K562 (cell line): ENCODE results near the gene COL15A1. TPM values are rescaled to one million over a fixed set of nuclear protein-coding genes. Genes with fewer than 3 reads are reported as not detected.

Source experiments
- CREBBP ChIP-seq: IDR thresholded peaks from one replicate; pipeline ENCODE4 v1.6.1; 2012; ENCODE audit warnings: low read depth, mild to moderate bottlenecking, control low read depth, inconsistent platforms, low read length
- HDAC1 ChIP-seq, 2 experiments: fragments of 450-650 bp; IDR thresholded peaks; 2 replicates each; pipeline ENCODE4 v1.6.1; 2016 to 2017; ENCODE audit warnings: inconsistent platforms in 1 of 2, mild to moderate bottlenecking in 1 of 2, moderate library complexity in 1 of 2
- HDGF ChIP-seq: fragments of 450-650 bp; IDR thresholded peaks from 2 replicates; pipeline ENCODE4 v1.6.1; 2016
- HNRNPLL ChIP-seq: fragments of 200-400 bp; formaldehyde crosslinking; IDR thresholded peaks from 2 replicates; pipeline ENCODE4 v1.6.1; 2017; ENCODE audit warnings: low read length, low read depth, mild to moderate bottlenecking; ENCODE audit not compliant: poor library complexity, severe bottlenecking
- JUNB ChIP-seq: fragments of 450-650 bp; formaldehyde crosslinking; conservative IDR thresholded peaks from 2 replicates; pipeline ENCODE4 v1.4.0; 2020; ENCODE audit warnings: mild to moderate bottlenecking
- KDM2B ChIP-seq: fragments of 250-450 bp; sonication (Bioruptor Pico); IDR thresholded peaks from 2 replicates; pipeline ENCODE4 v1.8.0; 2021; ENCODE audit warnings: mild to moderate bottlenecking, moderate library complexity
- MEF2D ChIP-seq: conservative IDR thresholded peaks from 2 replicates; pipeline ENCODE4 v1.6.1; 2016; ENCODE audit warnings: low read depth, missing genetic modification characterization, missing compliant biosample characterization
- NFE2L1 ChIP-seq: fragments of 450-650 bp; IDR thresholded peaks from 2 replicates; pipeline ENCODE4 v1.6.1; 2016; ENCODE audit warnings: missing genetic modification characterization, low read depth, mild to moderate bottlenecking, missing compliant biosample characterization, moderate library complexity, borderline replicate concordance
- PBX2 ChIP-seq, 2 experiments: IDR thresholded peaks in 1 of 2; conservative IDR thresholded peaks in 1 of 2; 2 replicates each; pipeline ENCODE4 v1.6.1; 2016; ENCODE audit warnings: low read depth in 2 of 2, mild to moderate bottlenecking in 1 of 2, missing compliant biosample characterization in 1 of 2, missing genetic modification characterization in 1 of 2, moderate library complexity in 1 of 2
- PML ChIP-seq: IDR thresholded peaks from 2 replicates; pipeline ENCODE4 v1.6.1; 2012; ENCODE audit warnings: low read length, inconsistent platforms
- POLR3G ChIP-seq: IDR thresholded peaks from 2 replicates; pipeline ENCODE4 v1.6.1; 2011; ENCODE audit not compliant: insufficient read length, insufficient replicate concordance; ENCODE audit errors: extremely low read depth
- SETDB1 ChIP-seq: IDR thresholded peaks from one replicate; pipeline ENCODE4 v1.6.1; 2012; ENCODE audit warnings: low read length, control low read depth, inconsistent platforms
- SIX5 ChIP-seq, 2 experiments: IDR thresholded peaks; 2 replicates each; pipeline ENCODE4 v1.6.1; 2011; ENCODE audit warnings: low read length in 2 of 2, borderline replicate concordance in 1 of 2, low read depth in 1 of 2, mild to moderate bottlenecking in 1 of 2, moderate library complexity in 1 of 2; ENCODE audit not compliant: insufficient read depth in 1 of 2
- SMAD4 ChIP-seq: fragments of 250-450 bp; sonication (Bioruptor Pico); conservative IDR thresholded peaks from 2 replicates; pipeline ENCODE4 v1.8.0; 2021; ENCODE audit warnings: inconsistent platforms, mild to moderate bottlenecking, moderate library complexity
- SREBF2 ChIP-seq: sonication (generic); formaldehyde crosslinking; IDR thresholded peaks from 2 replicates; pipeline ENCODE4 v1.4.0; 2020; ENCODE audit warnings: mild to moderate bottlenecking, missing genetic modification reagents
- XRCC5 ChIP-seq: fragments of 200-400 bp; formaldehyde crosslinking; IDR thresholded peaks from 2 replicates; pipeline ENCODE4 v1.6.1; 2017; ENCODE audit warnings: low read depth, mild to moderate bottlenecking, low read length
- ZEB2 ChIP-seq: fragments of 450-650 bp; IDR thresholded peaks from 2 replicates; pipeline ENCODE4 v1.6.1; 2016
- ZNF12 ChIP-seq: sonication (generic); formaldehyde crosslinking; IDR thresholded peaks from 2 replicates; pipeline ENCODE4 v1.4.0; 2020; ENCODE audit warnings: mild to moderate bottlenecking, missing genetic modification reagents
- ZNF24 ChIP-seq: fragments of 450-650 bp; IDR thresholded peaks from 2 replicates; pipeline ENCODE4 v1.6.1; 2016
- ZNF589 ChIP-seq: fragments of 200-800 bp; sonication (Bioruptor generic); IDR thresholded peaks from 2 replicates; pipeline ENCODE4 v1.6.1; 2016; ENCODE audit warnings: low read depth, missing genetic modification characterization, missing compliant biosample characterization
- ZNF699 ChIP-seq: fragments of 250-450 bp; sonication (Bioruptor Pico); IDR thresholded peaks from 2 replicates; pipeline ENCODE4 v1.8.0; 2021; ENCODE audit warnings: mild to moderate bottlenecking, moderate library complexity; ENCODE audit not compliant: insufficient replicate concordance
- polyA plus RNA-seq, 8 experiments: library from polyadenylated mRNA; depleted of rRNA in 4 of 8; stranded (reverse) in 5 of 8; unstranded in 3 of 8; fragments of >200 nt; fragmentation: Nextera tagmentation in 2 of 8; fragmentation: Illumina TruSeq in 1 of 8; extraction: Ambion mirVana in 2 of 8; extraction: Trizol in 1 of 8; gene quantifications; 2 replicates each; pipeline versions ENCODE4 v1.2.1 to v1.2.3, GENCODE V29; 2011 to 2014; ENCODE audit warnings: inconsistent platforms in 1 of 8, missing spikeins in 1 of 8
- total RNA-seq, 7 experiments: library from RNA; depleted of rRNA in 6 of 7; stranded (reverse); fragments of >200 nt in 6 of 7; fragmentation: Illumina TruSeq in 2 of 7; extraction: Trizol in 2 of 7; gene quantifications; 2 replicates each; pipeline versions ENCODE4 v1.2.1 to v1.2.3, GENCODE V29; 2011 to 2021; ENCODE audit warnings: low replicate concordance in 1 of 7
- TF ChIP-seq, protein P1 (sequence below): fragments of 250-450 bp; sonication (Bioruptor Pico); IDR thresholded peaks from 2 replicates; pipeline ENCODE4 v1.5.0; 2020; ENCODE audit warnings: mild to moderate bottlenecking, borderline replicate concordance
- TF ChIP-seq, protein P2 (sequence below): sonication (generic); IDR thresholded peaks from 2 replicates; pipeline ENCODE4 v1.6.1; 2016

Gene COL15A1
- total and polyA plus RNA-seq, 9 of the 15 experiments (the other 6 are each of a cell fraction or from before 2014, with no cell fraction given): 0.46 to 5.1 (median 2.6) TPM

DNA sequence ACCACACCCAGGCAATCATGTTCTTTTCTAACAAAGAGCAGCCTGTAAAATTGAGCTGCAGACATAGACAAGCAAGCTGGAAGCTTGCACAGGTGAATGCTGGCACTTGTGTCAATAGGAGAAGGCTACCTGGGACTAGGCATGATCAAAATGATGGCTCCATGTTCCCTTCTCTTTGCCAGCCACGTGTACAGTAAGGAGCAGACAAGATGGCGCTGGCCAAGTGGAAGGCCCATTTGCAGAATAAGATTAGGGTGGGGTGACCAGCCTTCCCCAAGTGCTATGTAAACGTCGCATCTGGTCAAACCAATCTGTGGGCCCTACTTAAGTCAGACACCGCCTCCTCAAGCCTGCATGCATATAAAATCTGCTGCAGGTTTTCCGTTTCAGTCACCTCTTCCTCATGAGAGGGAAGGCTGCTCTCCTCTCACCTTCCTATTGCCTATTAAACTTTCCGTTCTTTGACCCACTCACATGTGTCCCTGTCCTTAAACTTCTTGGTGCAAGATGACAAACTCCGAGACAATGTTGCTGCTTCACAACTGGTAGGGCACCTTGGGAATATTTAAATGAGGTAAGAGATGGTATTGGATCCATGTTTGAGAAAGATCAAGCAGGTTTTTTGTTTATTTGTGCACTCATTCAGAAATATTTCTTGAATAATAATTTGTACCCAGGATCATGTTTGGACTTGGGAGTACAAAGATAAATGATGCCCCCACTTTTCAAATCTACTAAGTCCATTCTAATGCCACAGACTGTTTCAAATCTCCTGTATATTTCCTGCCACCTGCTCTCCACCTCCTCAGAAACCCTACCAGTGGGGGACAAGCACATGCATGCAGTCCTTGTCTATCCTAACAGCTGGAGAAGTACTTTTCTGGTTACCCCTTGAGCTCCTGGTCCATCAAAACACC is 130.5 kb downstream of the COL15A1 start (continued):
- TF ChIP-seq SREBF2 (CRISPR knock-in tag) (no peak), ZNF24 (0 out of 2 replicates have a peak, but pooled peaks have one; percentile 15), ZNF699 (CRISPR knock-in tag) (no peak), PBX2 (CRISPR knock-in tag; IDR thresholded peaks at IDR 0.05; ENCODE audit: low read depth) (no peak), PBX2 (tag; conservative IDR thresholded peaks at IDR 0.05; ENCODE audit: low read depth) (0 out of 2 replicates have a peak, but pooled peaks have one; percentile 8), JUNB (CRISPR knock-in tag) (no peak), ZNF12 (CRISPR knock-in tag) (no peak), KDM2B (no peak), SMAD4 (CRISPR knock-in tag) (peak; percentile 94), CREBBP (no peak), HDAC1 (IDR thresholded peaks at IDR 0.05) (peak in 1 of 2 experiments; percentile 60; a peak in 1 of 4 replicates), ZEB2 (no peak; the same call in 1 of the 2 replicates), HNRNPLL (no peak), PML (peak; percentile 97), ZNF589 (CRISPR knock-in tag) (peak; percentile 95), POLR3G (no peak), XRCC5 (no peak), SETDB1 (no peak), MEF2D (tag) (peak; percentile 85), SIX5 (IDR thresholded peaks at IDR 0.05; ENCODE audit: borderline replicate concordance in 1 of 2, insufficient read depth in 1 of 2, low read depth in 1 of 2, low read length in 2 of 2) (no peak), HDGF (no peak), NFE2L1 (no peak)
- TF ChIP-seq, protein P1, sequence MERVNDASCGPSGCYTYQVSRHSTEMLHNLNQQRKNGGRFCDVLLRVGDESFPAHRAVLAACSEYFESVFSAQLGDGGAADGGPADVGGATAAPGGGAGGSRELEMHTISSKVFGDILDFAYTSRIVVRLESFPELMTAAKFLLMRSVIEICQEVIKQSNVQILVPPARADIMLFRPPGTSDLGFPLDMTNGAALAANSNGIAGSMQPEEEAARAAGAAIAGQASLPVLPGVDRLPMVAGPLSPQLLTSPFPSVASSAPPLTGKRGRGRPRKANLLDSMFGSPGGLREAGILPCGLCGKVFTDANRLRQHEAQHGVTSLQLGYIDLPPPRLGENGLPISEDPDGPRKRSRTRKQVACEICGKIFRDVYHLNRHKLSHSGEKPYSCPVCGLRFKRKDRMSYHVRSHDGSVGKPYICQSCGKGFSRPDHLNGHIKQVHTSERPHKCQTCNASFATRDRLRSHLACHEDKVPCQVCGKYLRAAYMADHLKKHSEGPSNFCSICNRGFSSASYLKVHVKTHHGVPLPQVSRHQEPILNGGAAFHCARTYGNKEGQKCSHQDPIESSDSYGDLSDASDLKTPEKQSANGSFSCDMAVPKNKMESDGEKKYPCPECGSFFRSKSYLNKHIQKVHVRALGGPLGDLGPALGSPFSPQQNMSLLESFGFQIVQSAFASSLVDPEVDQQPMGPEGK (CRISPR knock-in tag): no peak
- TF ChIP-seq, protein P2, sequence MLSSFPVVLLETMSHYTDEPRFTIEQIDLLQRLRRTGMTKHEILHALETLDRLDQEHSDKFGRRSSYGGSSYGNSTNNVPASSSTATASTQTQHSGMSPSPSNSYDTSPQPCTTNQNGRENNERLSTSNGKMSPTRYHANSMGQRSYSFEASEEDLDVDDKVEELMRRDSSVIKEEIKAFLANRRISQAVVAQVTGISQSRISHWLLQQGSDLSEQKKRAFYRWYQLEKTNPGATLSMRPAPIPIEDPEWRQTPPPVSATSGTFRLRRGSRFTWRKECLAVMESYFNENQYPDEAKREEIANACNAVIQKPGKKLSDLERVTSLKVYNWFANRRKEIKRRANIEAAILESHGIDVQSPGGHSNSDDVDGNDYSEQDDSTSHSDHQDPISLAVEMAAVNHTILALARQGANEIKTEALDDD: peak; percentile 54; the same call in 1 of the 2 replicates
